Vagina (tissue), 2 donors: ENCODE results near the gene C22orf31. TPM values are rescaled to one million over a fixed set of nuclear protein-coding genes. Genes with fewer than 3 reads are reported as not detected.

Experiments
- DNase-seq, 2 donors: peaks; one replicate each; pipeline ENCODE4 v3.0.0-alpha.2; 2017; ENCODE audit errors: extremely low spot score in 2 of 2
- H3K27ac ChIP-seq: fragments of 200-600 bp; sonication (generic); one replicate; pipeline ENCODE4 v1.5.1; 2019
- H3K27me3 ChIP-seq: fragments of 200-600 bp; sonication (generic); one replicate; pipeline ENCODE4 v1.5.1; 2019
- H3K36me3 ChIP-seq, 2 donors: fragments of 200-600 bp; sonication (generic); one replicate each; pipeline ENCODE4 v1.5.1; 2017 to 2019
- H3K4me1 ChIP-seq: fragments of 200-600 bp; sonication (generic); one replicate; pipeline ENCODE4 v1.5.1; 2019
- H3K4me3 ChIP-seq, 2 donors: fragments of 200-600 bp; sonication (generic); 1 replicate in 1 of 2; 2 replicates in 1 of 2; pipeline ENCODE4 v1.5.1; 2016 to 2019
- H3K9me3 ChIP-seq: fragments of 200-600 bp; sonication (generic); one replicate; pipeline ENCODE4 v1.5.1; 2019
- CTCF ChIP-seq, 3 experiments: fragments of 450-650 bp in 2 of 3; fragments of 200-600 bp in 1 of 3; sonication (generic) in 1 of 3; IDR thresholded peaks; one replicate each; pipeline ENCODE4 v1.5.1; 2017 to 2019; ENCODE audit warnings: antibody characterized with exemption in 3 of 3, mild to moderate bottlenecking in 2 of 3, moderate library complexity in 2 of 3
- POLR2A ChIP-seq, 2 donors: fragments of 450-650 bp; IDR thresholded peaks; one replicate each; pipeline ENCODE4 v1.6.1; 2017; ENCODE audit warnings: antibody characterized with exemption in 2 of 2, mild to moderate bottlenecking in 2 of 2, moderate library complexity in 2 of 2
- POLR2AphosphoS5 ChIP-seq, 2 donors: sonication (generic); formaldehyde crosslinking; IDR thresholded peaks; one replicate each; pipeline ENCODE4 v1.9.0; 2017; ENCODE audit warnings: antibody characterized with exemption in 2 of 2, mild to moderate bottlenecking in 2 of 2, low read depth in 1 of 2; ENCODE audit not compliant: insufficient read depth in 1 of 2
- intact Hi-C: fragments of 100-400 bp; cut with DNase I; formaldehyde crosslinking; loops from one replicate; pipeline ENCODE4 v1.15.1; 2023
- total RNA-seq: library from RNA; depleted of rRNA; stranded (reverse); fragments of >200 nt; gene quantifications from one replicate; pipeline ENCODE4 v1.2.3, GENCODE V29; 2016

Gene C22orf31
- total RNA-seq, 1 donor from 2014 or later: not detected

- H3K4me1 ChIP-seq: peaks cover 5% of the 10 kb centered on the region
- intact Hi-C loops: no loop called here
- H3K36me3 ChIP-seq: no peaks in the 10 kb centered on the region
- no peak for DNase-seq
- no peak overlapping the region for H3K27ac ChIP-seq
- no peaks in the 10 kb centered on the region for H3K27me3 ChIP-seq
- H3K9me3 ChIP-seq: no peaks in the 10 kb centered on the region
- H3K4me3 ChIP-seq: no peak overlapping the region
- no peak for TF ChIP-seq POLR2AphosphoS5 (IDR thresholded peaks at IDR 0.05; ENCODE audit: insufficient read depth in 1 of 2, low read depth in 1 of 2)
- TF ChIP-seq CTCF (IDR thresholded peaks at IDR 0.05): no peak
- TF ChIP-seq POLR2A (IDR thresholded peaks at IDR 0.05): no peak
Measured at GRCh38 chr22:29065468-29066190, 4.0 kb upstream of the C22orf31 start.

GRCh38 chr22:29062286-29062821, 723 bp upstream of the C22orf31 start:
- Histone ChIP-seq H3K4me1 (peaks cover 5% of the 10 kb centered on the region), H3K4me3 (no peak overlapping the region), H3K27me3 (no peaks in the 10 kb centered on the region), H3K36me3 (no peaks in the 10 kb centered on the region), H3K27ac (no peak overlapping the region), H3K9me3 (no peaks in the 10 kb centered on the region)
- no peak for DNase-seq
- intact Hi-C loops: no loop called here
- no peak for TF ChIP-seq POLR2A (IDR thresholded peaks at IDR 0.05)

GRCh38 chr22:29060931-29061330, 700 bp downstream of the C22orf31 start:
- Histone ChIP-seq H3K27ac (no peak overlapping the region), H3K4me3 (no peak overlapping the region), H3K27me3 (no peaks in the 10 kb centered on the region), H3K4me1 (peaks cover 3% of the 10 kb centered on the region), H3K9me3 (no peaks in the 10 kb centered on the region), H3K36me3 (no peaks in the 10 kb centered on the region)
- DNase-seq: no peak
- intact Hi-C loops: no loop called here
- no peak for TF ChIP-seq CTCF (IDR thresholded peaks at IDR 0.05)
- no peak for TF ChIP-seq POLR2A (IDR thresholded peaks at IDR 0.05)
- TF ChIP-seq POLR2AphosphoS5 (IDR thresholded peaks at IDR 0.05; ENCODE audit: insufficient read depth in 1 of 2, low read depth in 1 of 2): no peak

- H3K27me3 ChIP-seq: no peaks in the 10 kb centered on the region
- DNase-seq: no peak
- intact Hi-C loops: no loop called here
- no peaks in the 10 kb centered on the region for H3K36me3 ChIP-seq
- no peak overlapping the region for H3K27ac ChIP-seq
- H3K4me1 ChIP-seq: no peaks in the 10 kb centered on the region
- no peak for TF ChIP-seq POLR2AphosphoS5 (IDR thresholded peaks at IDR 0.05; ENCODE audit: insufficient read depth in 1 of 2, low read depth in 1 of 2)
- no peak for TF ChIP-seq CTCF (IDR thresholded peaks at IDR 0.05)
- TF ChIP-seq POLR2A (IDR thresholded peaks at IDR 0.05): no peak
- H3K9me3 ChIP-seq: no peaks in the 10 kb centered on the region
- no peak overlapping the region for H3K4me3 ChIP-seq
Measured at GRCh38 chr22:29060251-29060869, 1.3 kb downstream of the C22orf31 start.

- no peak overlapping the region for H3K4me3 ChIP-seq
- TF ChIP-seq POLR2A (IDR thresholded peaks at IDR 0.05) (no peak), POLR2AphosphoS5 (IDR thresholded peaks at IDR 0.05; ENCODE audit: insufficient read depth in 1 of 2, low read depth in 1 of 2) (no peak), CTCF (IDR thresholded peaks at IDR 0.05) (no peak)
- H3K4me1 ChIP-seq: no peaks in the 10 kb centered on the region
- no peaks in the 10 kb centered on the region for H3K36me3 ChIP-seq
- no peak overlapping the region for H3K27ac ChIP-seq
- intact Hi-C loops: no loop called here
- H3K9me3 ChIP-seq: no peaks in the 10 kb centered on the region
- no peak for DNase-seq
- H3K27me3 ChIP-seq: no peaks in the 10 kb centered on the region
Measured at GRCh38 chr22:29056472-29056871, 5.2 kb downstream of the C22orf31 start.
